Large intestine (tissue), 3 donors: Measurements from ENCODE around the gene AKNA. TPM values are rescaled to one million over a fixed set of nuclear protein-coding genes. Genes with fewer than 3 reads are reported as not detected.
A peak's percentile ranks its signal among the peaks of the same experiment; 100 is the strongest.

ENCODE experiments used
- DNase-seq, 2 donors: peaks; one replicate each; pipeline versions ENCODE4 v3.0.0 to v3.0.0-alpha.2; 2013
- H3K27ac ChIP-seq: one replicate; pipeline ENCODE4 v1.5.1; 2013; ENCODE audit warnings: low read length
- H3K27me3 ChIP-seq: 2 replicates; pipeline ENCODE4 v1.6.1; 2013; ENCODE audit warnings: low read length; ENCODE audit not compliant: control insufficient read depth, insufficient read depth
- H3K36me3 ChIP-seq: 2 replicates; pipeline ENCODE4 v1.6.1; 2013; ENCODE audit warnings: low read length; ENCODE audit not compliant: control insufficient read depth, insufficient read depth
- H3K4me1 ChIP-seq: one replicate; pipeline ENCODE4 v1.6.1; 2013; ENCODE audit warnings: low read length; ENCODE audit not compliant: control insufficient read depth, insufficient read depth
- H3K4me3 ChIP-seq: one replicate; pipeline ENCODE4 v1.5.1; 2013; ENCODE audit warnings: low read length
- H3K9me3 ChIP-seq: one replicate; pipeline ENCODE4 v1.6.1; 2013; ENCODE audit warnings: mild to moderate bottlenecking, low read depth, low read length, moderate library complexity; ENCODE audit not compliant: control insufficient read depth
- WGBS: methylation state at CpG from one replicate; pipeline ENCODE4 v1.1.5; 2013; ENCODE audit warnings: low lambda C conversion rate; ENCODE audit not compliant: insufficient coverage; 5-methylcytosine and 5-hydroxymethylcytosine counted together
- polyA plus RNA-seq: library from polyadenylated mRNA; unstranded; fragments of 120-200 nt; gene quantifications from one replicate; pipeline ENCODE4 v1.2.1, GENCODE V29; 2013

AKNA gene
- polyA plus RNA-seq, 1 donor = 12.0 TPM

DNA sequence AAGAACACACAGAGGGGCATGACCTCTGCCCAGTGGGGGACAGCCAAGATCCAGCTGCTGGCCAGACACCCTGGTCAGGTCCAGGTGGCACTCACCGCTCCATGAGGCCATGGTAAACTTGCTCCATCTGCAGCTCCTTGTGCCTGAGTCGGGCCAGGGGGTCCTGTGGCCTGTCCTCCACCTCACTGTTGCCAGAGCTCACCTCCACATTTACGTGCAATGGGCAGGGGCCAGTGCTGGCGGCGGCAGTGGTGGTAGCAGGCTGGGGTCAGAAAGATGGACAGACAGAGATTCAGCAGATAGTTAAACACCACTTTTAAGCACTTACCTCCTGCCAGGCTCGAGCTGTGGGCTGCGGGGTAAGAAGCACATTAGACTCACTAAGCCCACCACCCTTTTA, 28.0 kb downstream of the AKNA start:
- H3K9me3 ChIP-seq = no peaks in the 10 kb centered on the region
- peaks cover 90% of the 10 kb centered on the region for H3K36me3 ChIP-seq
- H3K4me1 ChIP-seq = no peaks in the 10 kb centered on the region
- WGBS = no CpG with 5 or more reads among the region's 7 CpGs
- H3K4me3 ChIP-seq = no peak overlapping the region
- H3K27me3 ChIP-seq = no peaks in the 10 kb centered on the region
- DNase-seq = no peak
- H3K27ac ChIP-seq = no peak overlapping the region

DNA sequence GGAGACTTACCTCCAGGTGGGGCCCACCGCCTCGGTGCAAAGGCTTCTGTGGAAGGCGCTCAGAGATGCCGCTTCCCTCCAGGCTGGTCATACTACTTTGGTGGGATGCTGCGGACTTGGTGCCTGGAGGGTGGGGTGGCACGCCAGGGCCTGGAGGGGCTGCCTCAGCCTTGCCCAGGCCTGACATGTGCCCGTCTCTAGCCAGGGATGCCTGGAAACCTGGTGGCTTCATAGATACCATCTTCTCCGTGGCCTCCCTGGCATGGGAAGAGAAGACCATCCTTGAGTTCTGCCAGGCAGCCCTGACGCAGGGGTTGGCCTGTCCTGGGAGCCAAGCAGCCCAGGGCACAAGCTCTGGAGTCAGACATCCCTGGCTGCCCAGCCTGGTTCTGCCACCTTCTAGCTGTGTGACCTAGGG, 29.9 kb downstream of the AKNA start:
- H3K4me3 ChIP-seq = no peak overlapping the region
- no peaks in the 10 kb centered on the region for H3K9me3 ChIP-seq
- H3K27me3 ChIP-seq = no peaks in the 10 kb centered on the region
- 100% methylated on average over 1 of the region's 9 CpGs for WGBS
- H3K4me1 ChIP-seq = no peaks in the 10 kb centered on the region
- H3K36me3 ChIP-seq = peaks cover 76% of the 10 kb centered on the region
- no peak for DNase-seq
- no peak overlapping the region for H3K27ac ChIP-seq

DNA sequence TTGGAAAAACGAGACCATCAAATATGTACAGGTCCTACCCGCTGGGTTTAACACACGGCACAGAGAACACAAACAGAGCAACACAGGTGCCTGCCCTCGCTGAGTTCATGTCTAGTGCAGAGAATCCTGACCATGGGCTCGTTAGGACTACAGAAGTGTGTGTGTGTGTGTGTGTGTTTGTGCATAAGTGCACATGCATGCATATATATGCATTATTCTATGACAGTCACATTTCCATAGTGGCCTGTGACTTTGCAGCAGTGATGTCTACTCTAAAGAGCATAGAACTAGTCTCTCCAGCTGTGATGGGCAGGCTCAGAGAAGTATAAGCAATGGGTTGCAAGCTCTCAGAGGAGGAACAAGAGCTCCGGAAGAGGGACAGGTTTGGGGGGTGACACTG, 30.4 kb downstream of the AKNA start:
- H3K9me3 ChIP-seq = no peaks in the 10 kb centered on the region
- WGBS = no CpG with 5 or more reads among the region's 6 CpGs
- no peak overlapping the region for H3K27ac ChIP-seq
- DNase-seq = no peak
- H3K36me3 ChIP-seq = peaks cover 70% of the 10 kb centered on the region
- H3K4me3 ChIP-seq = no peak overlapping the region
- no peaks in the 10 kb centered on the region for H3K27me3 ChIP-seq
- H3K4me1 ChIP-seq = no peaks in the 10 kb centered on the region

DNA sequence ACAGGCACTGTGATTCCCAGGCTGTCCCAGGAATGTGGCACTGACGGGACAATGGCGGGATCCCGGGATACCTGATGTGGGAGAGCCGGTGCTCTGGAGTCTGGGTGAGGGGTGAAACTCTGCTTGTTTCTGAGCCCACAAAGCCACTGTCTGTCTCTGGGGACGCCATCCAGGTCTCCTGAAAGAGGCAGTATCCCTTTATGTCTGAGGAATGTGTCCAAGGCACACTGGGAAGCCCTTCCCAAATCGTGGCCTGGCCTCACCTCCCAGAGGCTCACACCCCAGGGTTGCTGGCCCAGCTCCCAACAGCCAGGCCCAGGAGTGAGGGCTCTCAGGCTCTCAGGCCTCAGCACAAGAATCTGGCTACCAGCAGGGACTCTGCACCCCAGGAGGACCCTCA, 31.0 kb downstream of the AKNA start:
- no peaks in the 10 kb centered on the region for H3K27me3 ChIP-seq
- no peaks in the 10 kb centered on the region for H3K4me1 ChIP-seq
- no peaks in the 10 kb centered on the region for H3K9me3 ChIP-seq
- no peak overlapping the region for H3K27ac ChIP-seq
- H3K36me3 ChIP-seq = peaks cover 67% of the 10 kb centered on the region
- no peak for DNase-seq
- no peak overlapping the region for H3K4me3 ChIP-seq
- WGBS = no CpG with 5 or more reads among the region's 6 CpGs

DNA sequence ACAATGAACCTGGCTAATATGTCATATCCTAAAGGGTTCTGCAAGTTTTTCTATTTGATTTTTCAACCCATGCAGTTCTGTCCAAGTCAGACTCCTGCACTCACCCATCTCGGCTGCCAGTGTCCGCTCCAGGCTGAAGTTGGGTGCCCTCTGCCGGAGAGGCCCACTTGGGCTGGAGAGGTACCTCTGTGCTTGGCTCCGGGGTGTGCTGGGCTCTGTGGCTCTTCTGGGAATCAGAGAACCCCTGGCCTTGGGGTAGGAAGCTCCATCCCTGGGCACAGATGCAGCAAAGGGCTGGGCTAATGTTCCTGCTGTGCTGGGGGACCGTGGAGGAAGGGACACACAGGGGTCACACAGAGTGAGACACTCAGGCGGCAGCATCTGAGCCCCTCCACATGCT, 32.0 kb downstream of the AKNA start:
- Histone ChIP-seq H3K4me1 (no peaks in the 10 kb centered on the region), H3K4me3 (no peak overlapping the region), H3K27me3 (no peaks in the 10 kb centered on the region), H3K36me3 (peaks cover 64% of the 10 kb centered on the region), H3K27ac (no peak overlapping the region), H3K9me3 (no peaks in the 10 kb centered on the region)
- no peak for DNase-seq
- no CpG with 5 or more reads among the region's 6 CpGs for WGBS

DNA sequence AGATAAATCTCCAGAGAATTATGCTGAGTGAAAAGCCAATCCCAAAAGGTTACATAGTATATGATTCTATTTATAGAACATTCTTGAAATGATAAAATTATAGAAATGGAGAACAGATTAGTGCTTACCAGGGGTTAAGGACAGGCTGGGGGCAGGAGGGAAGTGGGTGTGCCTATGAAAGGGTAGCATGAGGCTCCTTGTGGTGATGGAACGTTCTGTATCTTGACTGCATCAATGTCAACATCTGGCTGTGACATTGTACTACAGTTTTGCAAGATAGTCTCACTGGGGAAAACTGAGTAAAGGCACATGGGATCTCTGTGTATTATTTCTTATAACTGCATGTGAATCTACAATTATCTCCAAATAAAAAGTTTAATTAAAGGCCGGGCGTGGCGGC, 35.9 kb downstream of the AKNA start:
- Histone ChIP-seq H3K4me3 (no peak overlapping the region), H3K27ac (no peak overlapping the region), H3K9me3 (no peaks in the 10 kb centered on the region), H3K36me3 (peaks cover 64% of the 10 kb centered on the region), H3K27me3 (no peaks in the 10 kb centered on the region), H3K4me1 (no peaks in the 10 kb centered on the region)
- no peak for DNase-seq
- WGBS = no CpG with 5 or more reads among the region's 4 CpGs

DNA sequence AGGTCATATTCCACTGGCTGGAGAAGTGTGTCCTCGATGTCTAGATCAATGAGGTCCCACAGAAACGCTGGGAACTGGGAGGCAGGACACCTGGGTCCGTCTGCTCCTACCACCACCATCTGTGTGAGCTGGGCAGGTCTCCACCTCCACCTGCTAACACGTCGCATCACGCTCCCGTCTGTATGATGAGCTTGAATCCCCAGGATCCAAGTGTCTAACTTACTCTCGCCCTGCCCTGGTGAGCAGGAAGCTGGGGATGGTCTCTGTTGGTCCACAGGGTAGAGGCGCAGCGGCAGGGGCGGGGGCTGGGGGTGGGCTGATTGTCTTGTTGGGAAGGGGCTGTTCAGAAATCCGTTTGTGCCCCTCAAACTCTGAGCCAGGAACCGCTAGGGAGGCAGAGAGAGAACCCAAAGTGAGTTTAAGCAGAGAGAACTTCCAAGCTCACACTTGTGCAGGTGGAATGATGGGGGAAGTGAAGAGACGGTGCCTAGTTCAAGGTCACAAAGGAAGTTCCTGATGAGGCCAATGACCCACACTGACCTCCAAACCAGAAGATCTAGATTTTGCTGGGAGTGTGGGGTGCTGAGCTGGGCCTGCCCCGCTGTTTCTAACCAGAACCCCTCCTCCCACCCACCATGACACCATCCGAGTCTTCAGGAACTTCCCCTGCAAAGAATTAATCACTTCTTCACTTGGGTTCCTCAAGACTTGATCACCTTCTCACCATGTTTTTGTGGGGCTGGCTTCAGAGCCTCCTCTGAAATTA, 37.0 kb downstream of the AKNA start:
- no CpG with 5 or more reads among the region's 16 CpGs for WGBS
- Histone ChIP-seq H3K27ac (no peak overlapping the region), H3K36me3 (peaks cover 63% of the 10 kb centered on the region)

DNA sequence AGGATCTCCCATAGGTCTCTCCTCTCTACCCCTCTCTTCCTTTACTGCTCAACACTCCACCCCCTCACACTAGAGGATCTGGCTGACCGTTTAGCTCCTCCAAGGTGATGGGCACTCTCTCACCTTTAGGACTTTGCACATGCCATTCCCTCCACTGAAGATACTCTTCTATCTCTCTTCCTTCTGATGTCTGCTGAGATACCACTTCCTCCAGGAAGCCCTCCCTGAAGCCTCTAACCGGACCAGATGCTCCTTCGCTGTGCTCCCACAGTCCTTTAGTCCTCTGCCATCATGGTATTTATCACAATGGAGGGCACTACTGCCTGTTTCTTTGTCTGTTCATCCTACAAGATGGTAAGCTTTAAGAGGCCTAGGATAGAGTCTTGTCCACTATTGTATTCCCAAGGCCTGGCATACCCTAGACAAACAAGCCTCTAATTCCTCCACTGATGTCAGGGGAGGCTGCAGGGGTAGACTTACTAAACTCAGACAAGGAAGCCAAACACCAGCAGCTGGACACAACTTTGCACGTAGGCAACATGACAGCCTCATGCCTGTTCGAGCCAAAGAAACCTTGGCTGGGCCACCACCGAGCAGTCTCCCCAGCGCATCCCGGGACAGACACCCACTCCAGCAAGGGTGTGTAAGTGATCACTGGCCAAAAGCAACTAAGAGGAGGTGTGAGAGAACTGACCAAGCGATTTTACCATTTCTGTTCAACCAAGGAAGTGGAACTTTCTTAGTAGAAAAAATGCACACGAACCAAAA, 37.9 kb downstream of the AKNA start:
- H3K27ac ChIP-seq = no peak overlapping the region
- no peaks in the 10 kb centered on the region for H3K27me3 ChIP-seq
- no peaks in the 10 kb centered on the region for H3K4me1 ChIP-seq
- no peak overlapping the region for H3K4me3 ChIP-seq
- peaks cover 65% of the 10 kb centered on the region for H3K36me3 ChIP-seq
- 92% methylated on average over 2 of the region's 10 CpGs for WGBS
- no peak for DNase-seq
- no peaks in the 10 kb centered on the region for H3K9me3 ChIP-seq

More for the DNA sequence above, 37.0 kb downstream of the AKNA start:
- no peak for DNase-seq
- H3K4me3 ChIP-seq = no peak overlapping the region
- H3K4me1 ChIP-seq = no peaks in the 10 kb centered on the region
- H3K27me3 ChIP-seq = no peaks in the 10 kb centered on the region
- no peaks in the 10 kb centered on the region for H3K9me3 ChIP-seq

DNA sequence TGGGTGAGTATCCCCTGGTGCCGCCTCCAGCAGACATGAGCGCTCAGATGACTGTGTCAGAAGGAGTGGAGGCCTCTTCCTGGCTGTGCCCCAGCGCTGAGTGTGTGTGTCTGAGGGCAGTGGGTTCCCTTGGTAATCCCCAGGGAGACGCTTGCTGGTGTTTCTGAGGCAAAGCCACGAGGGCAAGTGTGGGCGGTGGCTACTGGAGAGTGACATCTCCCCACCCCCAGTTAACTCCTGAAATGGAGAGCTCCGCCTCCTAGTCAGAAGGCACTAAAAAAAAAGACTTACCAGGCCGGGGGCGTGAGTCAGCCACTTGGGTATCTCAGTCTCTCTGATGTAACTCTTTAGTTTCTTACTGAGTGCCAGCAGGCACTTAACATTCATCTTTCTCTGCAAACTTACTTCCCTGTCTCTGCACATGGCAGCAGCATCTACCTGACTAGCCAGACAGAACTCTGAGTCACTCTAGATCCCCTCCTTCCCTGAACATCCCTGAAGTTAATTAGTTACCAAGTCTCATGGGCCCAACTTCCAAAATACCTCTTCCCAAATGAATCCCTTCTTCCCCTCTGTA, 38.8 kb downstream of the AKNA start:
- H3K27me3 ChIP-seq = no peaks in the 10 kb centered on the region
- H3K4me3 ChIP-seq = no peak overlapping the region
- no CpG with 5 or more reads among the region's 9 CpGs for WGBS
- H3K36me3 ChIP-seq = peaks cover 71% of the 10 kb centered on the region
- H3K27ac ChIP-seq = no peak overlapping the region
- H3K4me1 ChIP-seq = no peaks in the 10 kb centered on the region
- DNase-seq = peak; percentile 64 to 66
- no peaks in the 10 kb centered on the region for H3K9me3 ChIP-seq

DNA sequence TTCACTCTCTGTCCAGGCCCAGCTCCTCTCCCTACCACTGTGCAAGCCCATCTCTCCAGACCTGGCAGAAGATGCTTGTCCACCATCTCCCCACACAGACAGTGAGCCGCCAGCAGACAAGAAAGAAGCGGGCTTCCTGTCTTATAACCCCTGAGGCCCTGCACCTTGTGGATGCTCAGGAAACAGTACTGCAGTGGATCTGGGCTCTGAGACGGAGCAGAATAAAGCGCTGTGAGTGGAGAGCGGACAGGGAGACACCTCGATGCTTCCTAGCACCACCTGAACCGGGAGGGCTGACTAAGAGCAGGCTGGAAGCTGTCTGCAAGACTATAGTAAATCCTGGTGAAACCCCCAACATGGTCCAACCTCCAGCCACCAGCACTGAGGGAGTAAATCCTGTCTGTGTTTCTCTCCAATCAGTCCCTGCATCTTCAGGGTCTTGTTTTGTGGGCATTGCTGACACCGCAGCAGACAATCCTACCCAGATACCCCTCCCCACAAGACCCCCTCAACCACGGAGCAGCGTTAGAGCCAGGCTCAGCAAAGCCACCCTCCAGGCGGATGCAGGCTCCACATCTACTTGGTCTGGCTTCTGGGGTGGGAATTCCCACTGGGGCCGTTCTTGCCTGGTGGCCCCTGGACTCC, 39.4 kb downstream of the AKNA start:
- no peak for DNase-seq
- H3K36me3 ChIP-seq = peaks cover 77% of the 10 kb centered on the region
- H3K27ac ChIP-seq = no peak overlapping the region

More for the DNA sequence above, 39.4 kb downstream of the AKNA start:
- Histone ChIP-seq H3K9me3 (no peaks in the 10 kb centered on the region), H3K4me3 (no peak overlapping the region), H3K4me1 (no peaks in the 10 kb centered on the region), H3K27me3 (no peaks in the 10 kb centered on the region)
- WGBS = no CpG with 5 or more reads among the region's 12 CpGs
